Endothelial cell of umbilical vein (primary cell): Measurements from ENCODE around the gene PTGER3.

Experiments used
- EZH2 ChIP-seq: IDR thresholded peaks from 2 replicates; pipeline ENCODE4 v1.6.1; 2012; ENCODE audit warnings: borderline replicate concordance, low read depth, mild to moderate bottlenecking, moderate library complexity, low read length, inconsistent platforms; ENCODE audit not compliant: severe bottlenecking
- FOS ChIP-seq: IDR thresholded peaks from 2 replicates; pipeline ENCODE4 v1.6.1; 2011; ENCODE audit warnings: mild to moderate bottlenecking, low read length, moderate library complexity, borderline replicate concordance; ENCODE audit not compliant: insufficient read depth
- GATA2 ChIP-seq: IDR thresholded peaks from 2 replicates; pipeline ENCODE4 v1.7.0; 2011; ENCODE audit warnings: low read depth, mild to moderate bottlenecking, moderate library complexity, mixed read lengths, low read length; ENCODE audit not compliant: insufficient read length, insufficient read depth
- POLR2A ChIP-seq: IDR thresholded peaks from 2 replicates; pipeline ENCODE4 v1.6.1; 2012; ENCODE audit warnings: low read depth, mild to moderate bottlenecking, control low read depth, low read length
- POLR2AphosphoS5 ChIP-seq: IDR thresholded peaks from 2 replicates; pipeline ENCODE4 v1.6.1; 2012; ENCODE audit warnings: low read depth, mild to moderate bottlenecking, control low read depth, low read length, moderate library complexity; ENCODE audit not compliant: insufficient read depth
- TF ChIP-seq, protein P1 (sequence below), 2 donors: IDR thresholded peaks; 1 replicate in 1 of 2; 2 replicates in 1 of 2; pipeline ENCODE4 v1.5.1; 2011; ENCODE audit warnings: low read length in 2 of 2, mild to moderate bottlenecking in 2 of 2, moderate library complexity in 2 of 2, control low read depth in 1 of 2, inconsistent platforms in 1 of 2, low read depth in 1 of 2; ENCODE audit not compliant: insufficient read depth in 1 of 2; ENCODE audit errors: extremely low read depth in 1 of 2
- TF ChIP-seq, protein P2 (sequence below): IDR thresholded peaks from 2 replicates; pipeline ENCODE4 v1.6.1; 2011; ENCODE audit not compliant: insufficient read depth, insufficient read length

DNA sequence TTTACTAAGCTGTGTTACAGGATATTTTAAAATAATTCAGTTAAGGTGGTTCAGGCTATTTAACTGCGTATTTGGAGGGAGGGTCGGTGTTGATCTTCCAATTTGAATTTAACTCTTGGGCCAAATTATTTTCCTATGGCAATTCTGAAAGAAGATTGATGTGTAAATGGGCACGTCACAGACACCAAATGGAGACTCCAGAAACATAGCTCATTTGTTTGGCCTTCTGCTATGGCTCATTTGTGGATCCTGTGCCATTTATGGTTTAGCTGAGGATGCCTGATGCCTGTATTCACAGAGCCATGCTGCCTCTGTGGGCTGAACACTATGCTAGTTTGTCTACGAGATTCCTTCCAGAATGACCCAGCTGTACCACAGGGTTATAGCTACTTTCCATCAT is 70.6 kb downstream of the PTGER3 start:
- TF ChIP-seq, protein P1, sequence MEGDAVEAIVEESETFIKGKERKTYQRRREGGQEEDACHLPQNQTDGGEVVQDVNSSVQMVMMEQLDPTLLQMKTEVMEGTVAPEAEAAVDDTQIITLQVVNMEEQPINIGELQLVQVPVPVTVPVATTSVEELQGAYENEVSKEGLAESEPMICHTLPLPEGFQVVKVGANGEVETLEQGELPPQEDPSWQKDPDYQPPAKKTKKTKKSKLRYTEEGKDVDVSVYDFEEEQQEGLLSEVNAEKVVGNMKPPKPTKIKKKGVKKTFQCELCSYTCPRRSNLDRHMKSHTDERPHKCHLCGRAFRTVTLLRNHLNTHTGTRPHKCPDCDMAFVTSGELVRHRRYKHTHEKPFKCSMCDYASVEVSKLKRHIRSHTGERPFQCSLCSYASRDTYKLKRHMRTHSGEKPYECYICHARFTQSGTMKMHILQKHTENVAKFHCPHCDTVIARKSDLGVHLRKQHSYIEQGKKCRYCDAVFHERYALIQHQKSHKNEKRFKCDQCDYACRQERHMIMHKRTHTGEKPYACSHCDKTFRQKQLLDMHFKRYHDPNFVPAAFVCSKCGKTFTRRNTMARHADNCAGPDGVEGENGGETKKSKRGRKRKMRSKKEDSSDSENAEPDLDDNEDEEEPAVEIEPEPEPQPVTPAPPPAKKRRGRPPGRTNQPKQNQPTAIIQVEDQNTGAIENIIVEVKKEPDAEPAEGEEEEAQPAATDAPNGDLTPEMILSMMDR (IDR thresholded peaks at IDR 0.05; ENCODE audit: extremely low read depth in 1 of 2, insufficient read depth in 1 of 2, low read depth in 1 of 2, low read length in 2 of 2), result no peak
- TF ChIP-seq EZH2 (no peak), FOS (no peak), POLR2A (no peak), POLR2AphosphoS5 (no peak), GATA2 (no peak)
- TF ChIP-seq, protein P2, sequence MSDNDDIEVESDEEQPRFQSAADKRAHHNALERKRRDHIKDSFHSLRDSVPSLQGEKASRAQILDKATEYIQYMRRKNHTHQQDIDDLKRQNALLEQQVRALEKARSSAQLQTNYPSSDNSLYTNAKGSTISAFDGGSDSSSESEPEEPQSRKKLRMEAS, result no peak
